Upper lobe of left lung (tissue), 4 donors: ENCODE measurements around the gene PKHD1.

ENCODE experiments used
- POLR2A ChIP-seq, 4 donors: fragments of 450-650 bp; IDR thresholded peaks; one replicate each; pipeline ENCODE4 v1.5.1; 2016 to 2017; ENCODE audit warnings: antibody characterized with exemption in 4 of 4, mild to moderate bottlenecking in 2 of 4
- POLR2AphosphoS5 ChIP-seq, 2 donors: sonication (generic); formaldehyde crosslinking; IDR thresholded peaks; one replicate each; pipeline ENCODE4 v1.5.1; 2017; ENCODE audit warnings: antibody characterized with exemption in 2 of 2
- TF ChIP-seq, protein P1 (sequence below), 6 experiments: fragments of 450-650 bp in 4 of 6; fragments of 200-600 bp in 2 of 6; sonication (generic) in 2 of 6; IDR thresholded peaks; one replicate each; pipeline ENCODE4 v1.5.1; 2016 to 2019; ENCODE audit warnings: antibody characterized with exemption in 6 of 6

DNA sequence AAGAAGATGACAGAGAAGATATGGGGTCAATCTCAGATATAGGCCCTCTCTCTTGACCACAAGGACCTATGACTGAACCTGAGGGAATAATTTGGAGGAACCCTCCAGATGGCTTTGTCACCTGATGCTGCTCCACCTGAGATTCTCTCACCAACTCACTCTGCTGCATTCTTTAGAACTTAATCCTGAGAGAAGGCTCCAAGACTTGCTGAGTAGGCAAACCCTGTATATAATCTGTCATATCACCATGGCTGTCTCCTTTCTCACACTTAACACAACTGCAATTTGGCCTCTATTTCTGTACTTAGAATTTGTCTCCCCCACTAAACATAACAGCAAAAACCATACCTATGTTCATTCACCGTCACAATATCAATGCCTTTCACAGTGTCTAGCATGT lies 172.3 kb downstream of the PKHD1 start:
- TF ChIP-seq POLR2A (IDR thresholded peaks at IDR 0.05) (no peak), POLR2AphosphoS5 (IDR thresholded peaks at IDR 0.05) (no peak)
- TF ChIP-seq, protein P1, sequence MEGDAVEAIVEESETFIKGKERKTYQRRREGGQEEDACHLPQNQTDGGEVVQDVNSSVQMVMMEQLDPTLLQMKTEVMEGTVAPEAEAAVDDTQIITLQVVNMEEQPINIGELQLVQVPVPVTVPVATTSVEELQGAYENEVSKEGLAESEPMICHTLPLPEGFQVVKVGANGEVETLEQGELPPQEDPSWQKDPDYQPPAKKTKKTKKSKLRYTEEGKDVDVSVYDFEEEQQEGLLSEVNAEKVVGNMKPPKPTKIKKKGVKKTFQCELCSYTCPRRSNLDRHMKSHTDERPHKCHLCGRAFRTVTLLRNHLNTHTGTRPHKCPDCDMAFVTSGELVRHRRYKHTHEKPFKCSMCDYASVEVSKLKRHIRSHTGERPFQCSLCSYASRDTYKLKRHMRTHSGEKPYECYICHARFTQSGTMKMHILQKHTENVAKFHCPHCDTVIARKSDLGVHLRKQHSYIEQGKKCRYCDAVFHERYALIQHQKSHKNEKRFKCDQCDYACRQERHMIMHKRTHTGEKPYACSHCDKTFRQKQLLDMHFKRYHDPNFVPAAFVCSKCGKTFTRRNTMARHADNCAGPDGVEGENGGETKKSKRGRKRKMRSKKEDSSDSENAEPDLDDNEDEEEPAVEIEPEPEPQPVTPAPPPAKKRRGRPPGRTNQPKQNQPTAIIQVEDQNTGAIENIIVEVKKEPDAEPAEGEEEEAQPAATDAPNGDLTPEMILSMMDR (IDR thresholded peaks at IDR 0.05), result no peak
